ENCODE measurements around the gene ARHGAP30. TPM values are rescaled to one million over a fixed set of nuclear protein-coding genes. Genes with fewer than 3 reads are reported as not detected.

Gene ARHGAP30
- total and polyA plus RNA-seq, 2 of the 8 experiments (the other 6 are each of a cell fraction or from before 2014, with no cell fraction given), result 0.27 to 0.39 TPM

GRCh38 chr1:161061419-161061818, 8.3 kb downstream of the ARHGAP30 start (continued):
- no peak for TF ChIP-seq CHD7 (IDR thresholded peaks at IDR 0.05; ENCODE audit: insufficient replicate concordance, low read length)
- no peak for TF ChIP-seq POLR2A (IDR thresholded peaks at IDR 0.05; ENCODE audit: control extremely low read depth in 1 of 2, low read depth in 2 of 2, low read length in 2 of 2)
- no peak for TF ChIP-seq MAFK (IDR thresholded peaks at IDR 0.05; ENCODE audit: low read depth, low read length)
- TF ChIP-seq GTF2F1 (IDR thresholded peaks at IDR 0.05; ENCODE audit: borderline replicate concordance, low read depth, low read length), result no peak

Data from H1 (cell line).